T-helper 1 cell (primary cell): ENCODE data around the gene UVRAG.

Experiments used
- DNase-seq, 5 donors: peaks; one replicate each; pipeline ENCODE4 v3.0.0-alpha.2; 2012 to 2020

The UVRAG gene

DNA sequence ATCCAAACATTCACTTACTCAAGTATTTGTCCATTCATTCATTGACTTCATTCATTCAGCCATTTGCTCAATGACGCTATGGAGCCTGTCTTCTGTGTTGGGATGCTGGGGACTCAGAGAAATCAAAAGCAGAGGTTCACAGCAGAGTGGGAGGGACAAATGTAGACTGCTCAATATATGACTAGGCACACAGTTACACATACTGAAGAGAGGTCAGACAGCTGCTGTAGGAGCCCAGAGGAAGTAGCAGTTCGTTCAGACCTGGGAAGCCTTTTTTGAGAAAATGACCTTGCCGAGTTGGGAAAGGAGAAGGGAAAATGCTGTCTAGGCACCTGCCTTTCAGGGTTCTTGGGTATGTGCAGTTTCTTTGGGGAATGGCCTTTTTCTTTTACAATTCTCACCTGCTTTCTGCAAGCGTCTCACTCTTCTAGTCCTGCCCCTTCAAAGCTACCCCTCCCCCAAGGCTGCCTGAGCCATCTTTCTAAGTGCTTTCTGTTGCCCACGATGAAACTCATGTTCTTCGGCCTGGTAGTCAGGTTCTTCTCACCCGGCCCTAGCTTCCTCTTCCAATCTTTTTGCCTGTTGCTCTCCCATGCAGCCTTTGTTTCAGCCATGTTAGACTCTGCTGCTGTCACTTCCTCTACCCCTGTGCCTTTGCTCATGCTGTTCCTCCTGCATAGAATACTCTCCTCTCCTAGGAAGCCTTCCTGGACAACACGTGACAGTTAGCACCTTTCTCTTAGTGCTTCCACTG lies 4.2 kb upstream of the UVRAG start:
- no peak for DNase-seq

DNA sequence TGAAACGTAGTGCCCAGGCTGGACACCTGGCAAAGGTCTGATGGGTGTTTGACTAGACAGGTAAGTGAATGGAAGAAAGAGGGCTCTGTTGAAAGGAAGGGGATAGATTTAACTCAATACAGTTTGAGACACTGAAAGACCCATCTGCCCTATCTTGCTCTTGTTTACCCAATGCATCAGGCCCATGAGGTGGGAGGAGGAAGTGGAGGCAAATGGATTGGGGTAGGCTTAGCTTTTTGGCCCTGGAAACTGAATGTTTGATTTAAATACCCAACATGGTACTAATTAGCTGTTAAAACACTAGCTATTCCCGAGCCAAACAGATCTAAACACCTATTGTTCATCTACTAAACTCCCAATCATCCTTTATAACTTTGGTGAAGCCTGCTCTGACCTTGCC lies 3.5 kb upstream of the UVRAG start:
- DNase-seq = no peak

DNA sequence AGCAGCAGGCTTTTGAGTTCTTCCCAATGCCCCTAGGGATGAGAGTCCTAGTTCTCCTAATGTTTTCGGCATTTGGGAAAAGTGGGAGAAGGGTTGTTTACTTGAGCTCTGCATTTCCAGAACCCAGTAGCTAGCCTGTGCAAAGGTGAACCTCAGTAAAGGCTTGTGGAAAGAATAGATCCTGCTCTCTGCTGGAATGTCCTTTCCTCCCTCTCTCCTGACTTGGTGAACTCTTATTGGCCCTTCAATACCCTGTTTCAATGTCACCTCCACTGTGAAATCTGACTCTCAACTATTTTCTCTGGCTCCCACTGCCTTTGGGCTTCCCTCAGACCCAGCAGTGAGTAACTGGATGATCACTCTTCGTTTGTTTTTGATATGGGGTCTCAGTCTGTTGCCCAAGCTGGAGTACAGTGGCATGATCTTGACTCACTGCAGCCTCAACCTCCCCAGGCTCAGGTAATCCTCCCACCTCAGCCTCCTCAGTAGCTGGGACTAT lies 2.4 kb upstream of the UVRAG start:
- DNase-seq = no peak

DNA sequence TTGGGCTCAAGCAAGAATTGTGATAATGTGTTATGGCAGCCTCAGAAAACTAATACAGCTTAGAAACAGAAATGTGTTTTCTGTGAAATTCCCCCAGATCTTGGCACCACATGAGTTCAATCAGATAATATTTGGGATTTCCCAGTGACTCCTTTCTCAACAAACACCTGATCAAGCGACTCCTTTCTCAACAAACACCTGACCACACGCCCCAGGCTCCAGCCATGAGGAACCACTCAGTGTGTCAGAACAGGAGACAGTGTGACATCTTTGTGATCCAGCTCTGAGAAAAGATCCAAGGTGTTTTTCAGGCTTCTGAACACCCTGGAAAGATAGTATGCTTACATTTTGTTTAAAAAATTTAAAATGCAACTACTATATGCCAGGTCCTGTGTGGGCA lies 1.9 kb upstream of the UVRAG start:
- no peak for DNase-seq

DNA sequence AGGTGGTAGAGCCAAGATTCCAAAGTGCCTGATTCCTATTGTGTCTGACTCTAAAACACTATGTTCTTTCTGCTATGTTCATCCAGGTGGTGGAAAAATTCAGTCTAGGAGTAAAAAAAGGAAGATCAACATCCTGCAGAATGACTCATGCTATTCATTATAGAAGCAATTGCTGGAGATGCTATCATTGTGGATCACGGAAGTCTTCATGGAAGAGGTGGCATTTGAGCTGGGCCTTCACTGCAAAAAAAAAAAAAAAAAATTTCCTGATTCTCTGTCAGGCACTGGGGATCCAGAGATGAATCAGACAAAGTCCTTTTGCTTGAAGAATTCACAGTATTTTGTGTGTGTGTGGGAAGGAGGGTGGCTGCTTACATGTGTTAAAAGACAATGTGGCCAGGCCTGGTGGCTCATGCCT lies 1.4 kb upstream of the UVRAG start:
- DNase-seq = no peak

DNA sequence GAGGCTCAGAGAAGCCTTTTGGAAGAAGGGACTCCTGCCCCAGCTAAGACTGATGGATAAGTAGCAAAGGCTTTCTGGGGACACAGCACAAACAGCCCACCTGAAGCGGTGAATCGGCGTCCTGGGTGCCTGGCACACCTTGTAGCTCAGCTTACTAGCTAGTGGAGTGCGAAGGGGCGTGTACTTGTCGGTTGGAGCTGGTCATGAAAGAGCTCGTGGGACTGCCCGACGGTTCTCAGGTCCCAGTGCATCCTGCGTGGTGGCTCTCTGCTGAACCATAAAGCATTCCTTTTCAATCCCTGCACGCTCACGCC lies 690 bp upstream of the UVRAG start:
- no peak for DNase-seq

DNA sequence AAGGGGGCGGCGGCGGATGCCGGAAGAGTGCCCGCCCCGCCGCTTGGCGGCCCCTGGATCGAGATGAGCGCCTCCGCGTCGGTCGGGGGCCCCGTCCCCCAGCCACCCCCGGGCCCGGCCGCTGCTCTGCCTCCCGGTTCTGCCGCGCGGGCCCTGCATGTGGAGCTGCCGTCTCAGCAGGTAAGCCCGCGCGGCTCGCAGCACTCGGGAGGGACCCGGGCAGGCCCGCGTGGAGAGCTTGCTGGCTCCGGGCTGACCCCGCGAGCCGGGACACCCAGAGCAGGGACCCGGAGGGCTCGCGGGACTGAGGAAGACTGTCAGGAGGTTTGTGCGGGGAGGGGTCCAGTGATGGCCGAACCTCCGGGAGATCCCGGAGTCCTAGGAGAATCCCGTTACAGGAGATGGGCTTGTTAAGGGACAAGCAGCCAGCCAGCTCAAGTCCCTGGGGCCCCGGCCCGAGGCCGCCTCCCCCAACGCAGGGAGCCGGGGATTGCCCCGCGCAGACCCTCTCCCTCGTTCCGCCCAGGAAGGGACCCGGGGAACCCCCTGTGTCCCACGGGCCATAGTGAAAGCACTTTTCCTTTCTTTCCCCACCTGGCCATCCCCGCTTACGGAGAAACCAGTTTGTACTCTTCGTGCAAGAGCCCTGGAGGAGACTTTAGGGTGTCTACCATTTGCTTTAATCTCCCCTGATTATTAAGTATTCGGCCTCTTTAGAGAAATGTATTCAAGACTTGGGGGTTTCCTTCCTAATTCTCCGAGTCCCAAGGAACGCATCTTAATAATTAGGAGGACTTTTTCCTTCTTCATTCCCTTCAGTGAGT lies 547 bp downstream of the UVRAG start:
- peak; percentile 37 to 58 (median 42) for DNase-seq

DNA sequence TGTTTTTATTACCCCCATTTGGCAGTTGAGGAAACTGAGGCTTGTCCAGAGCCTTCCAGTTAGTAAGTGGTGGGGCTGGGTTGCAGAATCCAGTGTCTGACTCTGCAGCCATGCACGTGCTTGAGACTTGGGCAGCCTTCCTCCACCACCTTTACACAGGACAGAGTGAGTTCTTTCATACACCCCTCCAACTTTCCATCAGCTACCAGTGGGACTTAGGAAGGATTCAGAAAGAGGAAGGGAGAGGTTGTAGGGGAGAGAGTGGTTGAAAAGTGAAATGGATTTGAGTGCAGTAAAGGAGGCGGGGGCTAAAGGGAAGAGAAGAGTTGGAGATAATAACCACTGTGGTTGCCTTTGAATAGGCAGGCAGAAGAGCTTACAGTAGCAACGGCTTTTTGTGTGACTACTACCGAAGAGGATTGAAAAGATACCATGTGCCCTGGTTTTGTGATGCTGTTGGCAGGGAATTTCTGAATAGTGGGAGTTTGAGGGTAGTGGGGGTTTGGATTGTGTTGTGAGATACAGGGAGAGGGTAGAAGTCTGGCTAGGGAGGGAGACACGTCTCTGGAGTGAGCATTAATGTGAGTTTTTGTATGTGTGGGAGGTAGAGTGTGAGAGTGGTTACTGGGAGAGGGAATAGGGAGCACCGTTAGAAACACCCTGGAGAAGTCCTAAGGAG lies 1.7 kb downstream of the UVRAG start:
- peak in 1 of 5 donors; percentile 18 for DNase-seq

DNA sequence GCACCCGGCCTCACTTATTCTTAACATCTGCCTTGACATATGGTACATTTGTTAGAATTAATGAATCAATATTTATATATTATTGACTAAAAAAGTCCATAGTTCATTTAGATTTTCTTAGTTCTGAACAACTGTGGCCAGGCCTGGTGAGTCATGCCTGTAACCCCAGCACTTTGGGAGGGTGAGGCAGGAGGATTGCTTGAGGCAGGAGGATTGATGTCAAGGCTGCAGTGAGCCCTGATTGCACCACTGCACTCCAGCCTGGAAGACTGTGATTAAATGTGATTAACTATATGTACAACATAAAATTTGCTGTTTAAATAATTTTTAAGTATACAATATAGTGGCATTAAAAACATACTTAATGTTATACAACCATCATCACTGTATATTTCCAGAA lies 5.6 kb downstream of the UVRAG start:
- no peak for DNase-seq

DNA sequence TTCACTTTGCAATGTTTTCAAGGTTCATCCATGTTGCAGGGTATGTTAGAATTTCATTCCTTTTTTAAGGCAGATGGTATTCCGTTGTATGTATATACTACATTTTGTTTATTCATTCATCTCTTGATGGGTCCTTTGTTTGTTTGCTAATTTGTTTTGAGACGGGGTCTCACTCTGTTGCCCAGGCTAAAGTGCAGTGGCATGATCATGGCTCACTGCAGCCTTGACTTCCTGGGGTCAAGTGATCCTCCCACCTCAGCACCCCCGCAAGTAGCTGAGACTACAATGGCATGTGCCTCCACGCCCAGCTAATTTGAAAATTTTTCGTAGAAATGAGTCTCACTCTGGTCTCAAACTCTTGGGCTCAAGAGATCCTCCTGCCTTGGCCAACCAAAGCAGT lies 6.2 kb downstream of the UVRAG start:
- DNase-seq = no peak

DNA sequence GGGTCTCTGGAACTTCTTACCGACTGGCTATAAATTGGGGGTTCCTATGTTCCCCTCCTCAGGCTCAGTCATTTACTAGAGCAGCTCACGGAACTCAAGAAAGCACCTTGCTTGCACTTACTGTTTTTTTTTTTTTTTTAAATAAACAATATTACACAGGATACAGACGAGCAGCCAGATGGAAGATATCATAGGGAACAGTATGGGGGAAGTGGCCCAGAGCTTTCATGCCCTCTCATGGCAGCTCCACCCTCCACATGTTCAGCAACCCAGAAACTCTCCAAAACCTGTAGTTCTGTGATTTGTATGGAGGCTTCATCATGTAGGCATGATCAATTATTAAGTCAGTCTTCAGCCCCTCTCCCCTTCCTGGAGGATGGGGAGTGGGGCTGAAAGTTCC lies 7.5 kb downstream of the UVRAG start:
- DNase-seq = no peak

DNA sequence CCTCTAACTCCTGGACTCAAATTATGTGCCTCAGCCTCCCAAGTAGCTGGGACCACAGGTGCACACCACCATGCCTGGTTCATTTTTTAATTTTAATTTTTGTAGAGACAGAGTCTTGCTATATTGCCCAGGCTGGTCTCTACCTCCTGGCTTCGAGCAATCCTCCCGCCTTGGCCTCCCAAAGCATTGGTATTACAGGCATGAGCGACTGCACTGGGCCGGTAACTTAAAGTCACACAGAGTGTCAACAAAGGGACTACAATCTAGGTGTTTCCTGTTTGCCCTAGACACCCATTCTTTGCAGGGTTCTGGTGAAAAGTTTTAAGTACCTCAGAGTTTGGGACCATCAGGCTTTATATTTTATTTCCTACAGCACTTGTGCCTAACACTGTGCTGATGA lies 8.4 kb downstream of the UVRAG start:
- DNase-seq = no peak

DNA sequence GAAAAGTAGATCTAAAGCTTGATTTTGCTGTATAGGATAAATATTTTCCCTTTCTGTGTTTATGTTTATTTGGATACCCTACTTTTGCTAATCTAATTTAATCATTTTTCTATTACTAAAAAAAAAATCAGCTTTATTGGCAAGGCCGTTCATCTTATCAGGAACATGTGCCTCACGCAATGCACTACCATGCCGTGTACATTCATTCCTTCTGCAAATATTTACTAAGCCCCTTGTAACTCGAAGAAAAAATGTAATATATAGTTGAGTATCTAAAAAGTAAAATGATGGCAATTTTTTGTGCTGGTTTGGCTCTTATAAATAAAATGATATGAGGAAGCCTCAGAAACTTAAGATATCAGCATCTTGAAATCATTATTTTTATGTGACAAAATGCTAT lies 8.9 kb downstream of the UVRAG start:
- no peak for DNase-seq

DNA sequence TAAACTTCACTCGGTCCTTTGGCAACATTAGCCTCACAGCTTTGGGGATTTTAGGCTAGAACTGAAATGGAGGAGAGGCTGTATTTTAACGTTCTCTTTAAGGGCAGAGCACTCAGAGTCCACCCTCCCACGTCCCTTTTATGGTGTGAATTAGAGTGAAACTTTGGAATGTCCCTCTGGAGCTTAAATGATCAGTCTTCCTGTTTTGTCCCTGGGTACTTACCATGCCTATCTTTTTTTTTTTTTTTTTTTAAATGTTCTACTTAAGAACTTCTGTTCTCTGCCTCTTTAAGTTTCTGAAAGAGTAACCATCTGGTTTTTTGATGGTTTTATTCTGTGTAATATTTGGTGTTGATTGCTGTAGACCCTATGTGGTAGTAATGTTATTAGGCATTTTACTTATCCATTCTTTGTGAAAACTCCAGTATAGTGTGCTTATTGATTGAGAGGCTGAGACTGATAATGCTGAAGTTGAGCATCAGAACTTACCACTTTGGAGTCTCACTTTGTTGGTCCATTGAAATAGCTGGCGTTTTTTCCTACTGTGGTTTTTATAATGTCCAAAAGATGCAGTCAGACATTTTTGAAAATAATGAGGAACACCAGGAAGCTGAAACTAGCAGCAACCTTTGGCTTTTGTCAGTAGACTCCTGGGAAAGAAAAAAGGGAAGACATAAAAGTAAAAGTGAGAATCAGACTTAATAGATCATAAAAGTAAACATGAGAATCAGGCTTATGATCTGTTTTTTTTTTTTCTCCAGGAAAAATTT lies 11.6 kb downstream of the UVRAG start:
- DNase-seq = no peak

DNA sequence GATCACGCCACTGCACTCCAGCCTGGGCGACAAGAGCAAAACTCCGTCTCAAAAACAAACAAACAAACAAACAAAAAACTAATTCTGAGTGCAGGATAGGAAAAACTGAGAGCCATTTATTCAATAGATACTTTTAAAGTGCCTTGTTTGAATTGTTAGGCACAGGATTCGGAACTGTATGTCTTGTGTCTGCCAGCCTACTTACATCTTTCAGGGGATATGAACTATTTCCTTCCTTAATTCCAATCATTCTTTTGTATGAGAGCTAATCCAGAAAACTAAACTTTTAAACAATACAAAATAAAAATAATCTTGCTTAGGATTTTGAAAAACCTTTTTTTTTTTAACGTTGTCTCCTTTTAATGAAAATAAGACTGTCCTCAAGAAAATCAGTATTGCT lies 12.6 kb downstream of the UVRAG start:
- DNase-seq = no peak

DNA sequence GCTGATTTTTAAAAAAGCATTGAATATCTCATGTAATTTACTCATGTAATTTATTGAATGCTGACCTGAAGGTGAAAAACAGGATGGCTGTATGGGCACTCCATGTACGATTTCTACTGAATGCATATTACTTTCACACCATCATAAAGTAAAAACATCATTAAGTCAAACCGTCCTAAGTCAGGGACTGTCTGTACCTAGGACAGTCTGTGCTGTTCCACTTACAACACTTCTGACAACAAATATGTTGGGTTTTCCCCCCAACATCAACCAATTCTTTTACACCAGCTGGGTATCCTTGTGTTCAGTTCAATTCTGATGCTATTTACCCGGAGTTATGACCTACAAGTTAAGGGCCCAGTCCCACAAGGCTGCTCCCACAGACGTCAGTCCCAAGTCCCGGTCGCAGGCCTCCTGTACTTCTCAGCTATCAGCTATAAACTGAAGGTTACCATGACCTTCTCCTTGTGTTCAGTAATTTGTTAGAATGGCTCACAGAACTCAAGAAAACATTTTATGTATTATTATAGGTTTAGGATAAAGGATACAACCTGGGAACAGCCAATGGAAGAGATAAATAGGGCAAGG lies 17.0 kb downstream of the UVRAG start:
- DNase-seq = no peak

DNA sequence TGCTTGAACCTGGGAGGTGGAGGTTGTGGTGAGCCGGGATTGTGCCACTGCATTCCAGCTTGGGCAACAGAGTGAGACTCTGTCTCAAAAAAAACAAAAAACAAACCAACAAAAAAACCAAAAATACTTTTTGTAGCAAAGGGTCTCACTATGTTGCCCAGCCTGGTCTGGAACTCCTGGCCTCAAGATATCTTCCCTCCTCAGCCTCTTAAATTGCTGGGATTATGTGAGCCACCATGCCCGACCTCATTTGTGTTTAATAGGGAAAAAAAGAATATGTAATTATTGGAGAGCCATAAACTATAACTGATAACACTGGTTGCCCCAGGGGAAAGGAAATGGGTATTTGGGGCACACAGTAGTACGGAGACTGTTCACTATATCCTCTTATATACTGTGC lies 19.7 kb downstream of the UVRAG start:
- DNase-seq = no peak

DNA sequence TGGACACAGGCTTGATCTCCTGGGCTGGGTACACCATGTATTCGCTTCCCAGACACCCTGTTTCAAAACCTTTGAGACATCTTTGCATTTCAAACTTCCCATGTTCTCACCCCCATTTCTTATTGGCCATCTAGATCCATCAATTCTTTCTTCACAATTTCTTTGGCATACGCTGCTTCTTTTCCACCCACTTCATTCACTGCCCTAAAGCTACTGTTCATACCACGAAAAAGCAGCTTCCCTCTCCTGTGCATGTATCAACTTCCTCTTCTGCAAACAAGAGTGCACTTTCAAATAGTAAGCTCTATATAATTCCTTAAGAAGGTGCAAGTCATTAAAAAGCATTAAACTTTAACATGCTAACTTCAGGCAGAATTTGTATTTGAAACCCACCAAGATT lies 21.4 kb downstream of the UVRAG start:
- DNase-seq = no peak

DNA sequence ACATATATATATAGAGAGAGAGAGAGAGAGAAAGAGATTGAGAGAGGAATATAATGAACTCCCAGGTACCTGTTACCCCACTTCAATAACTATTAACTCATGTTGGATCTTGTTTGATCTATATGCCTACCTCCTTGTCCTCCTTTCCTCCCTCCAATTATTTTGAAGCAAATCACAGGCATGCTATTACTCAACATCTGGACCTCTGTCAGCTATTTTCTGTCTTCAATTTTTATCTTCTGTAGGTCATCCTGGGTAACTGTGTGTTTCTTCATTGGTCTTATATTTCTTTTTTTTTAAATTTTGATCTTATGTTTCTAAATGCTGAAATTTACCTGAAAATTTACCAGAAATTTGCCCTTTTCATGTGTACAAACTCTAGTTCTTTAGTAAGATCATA lies 24.8 kb downstream of the UVRAG start:
- no peak for DNase-seq

DNA sequence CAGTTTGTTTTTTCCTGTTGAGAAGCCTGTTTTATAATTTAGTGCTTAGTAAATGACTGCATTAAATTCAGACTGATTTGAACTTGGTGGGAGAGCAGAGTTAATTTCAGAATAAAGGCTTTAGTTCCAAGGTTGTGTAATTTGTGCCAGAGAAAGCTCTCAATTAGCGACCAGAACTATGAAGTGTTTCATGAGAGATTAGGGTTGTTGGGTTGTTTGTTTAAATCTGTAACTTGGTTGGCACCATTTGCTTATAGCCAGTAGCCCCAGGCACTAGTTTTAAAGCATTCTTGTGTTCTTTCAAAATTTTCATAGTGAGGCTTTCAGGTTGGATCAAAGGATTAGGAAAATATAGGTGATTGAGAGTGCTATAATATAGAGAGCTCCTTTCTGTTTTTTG lies 25.5 kb downstream of the UVRAG start:
- DNase-seq = no peak

DNA sequence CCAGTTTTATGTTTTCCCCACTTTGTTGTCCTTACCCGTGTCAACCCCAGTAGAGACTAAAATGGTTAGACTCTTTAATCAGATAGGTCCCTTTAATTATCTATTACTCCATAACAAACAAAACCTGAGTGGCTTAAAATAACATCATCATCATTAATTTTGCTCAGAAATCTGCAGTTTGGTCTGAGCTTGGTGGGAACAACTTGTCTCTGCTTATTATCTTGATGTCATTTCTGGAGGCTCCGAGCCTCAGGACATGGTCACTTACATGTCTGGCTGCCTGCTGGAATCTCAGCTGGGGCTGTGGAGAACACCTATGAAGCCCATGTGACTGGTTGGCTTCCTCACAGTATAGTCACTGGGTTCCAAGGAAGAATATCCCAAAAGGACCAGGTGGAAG lies 26.7 kb downstream of the UVRAG start:
- DNase-seq = no peak

DNA sequence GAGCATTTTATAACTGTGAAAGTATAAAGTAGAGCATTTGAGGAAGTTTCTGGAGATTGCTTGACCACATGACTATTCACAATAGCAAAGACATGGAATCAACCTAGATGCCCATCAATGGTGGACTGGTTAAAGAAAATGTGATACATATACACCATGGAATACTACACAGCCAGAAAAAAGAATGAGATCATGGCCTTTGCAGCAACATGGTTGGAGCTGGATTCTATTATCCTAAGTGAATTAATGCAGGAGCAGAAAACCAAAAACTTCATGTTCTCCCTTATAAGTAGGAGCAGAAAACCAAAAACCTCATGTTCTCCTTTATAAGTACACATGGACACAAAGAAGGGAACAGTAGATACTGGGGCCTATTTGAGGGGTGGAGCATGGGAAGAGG lies 30.3 kb downstream of the UVRAG start:
- no peak for DNase-seq

DNA sequence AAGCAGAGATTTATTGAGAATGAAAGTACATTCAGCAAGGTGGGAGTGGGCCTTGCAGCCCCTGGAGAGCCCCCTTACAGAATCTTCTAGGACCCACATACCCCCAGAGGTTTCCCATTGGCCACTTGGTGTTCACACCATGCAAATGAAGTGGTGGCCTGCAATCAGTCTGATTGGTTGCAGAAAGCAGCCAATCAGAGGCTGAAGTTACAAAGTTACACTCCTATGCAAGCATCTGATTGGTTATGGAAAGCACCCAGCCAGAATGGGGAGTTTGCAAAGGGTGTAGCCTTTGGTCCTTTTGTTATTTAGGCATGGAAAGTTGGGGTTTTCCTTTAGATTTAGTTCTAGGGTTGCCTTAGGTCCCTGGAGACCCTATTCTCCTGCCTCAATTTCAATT lies 34.9 kb downstream of the UVRAG start:
- DNase-seq = no peak
